ENCODE measurements around the gene PYGM.

GRCh38 chr11:64736654-64737053 lies 23.1 kb downstream of the PYGM start:
- no peak for TF ChIP-seq CTCF (IDR thresholded peaks at IDR 0.05; ENCODE audit: insufficient read depth, low read length, poor library complexity, severe bottlenecking)
- TF ChIP-seq EZH2phosphoT487 (conservative IDR thresholded peaks at IDR 0.05; ENCODE audit: low read length): no peak
